Sigmoid colon (tissue), 4 donors: ENCODE data around the gene PTPRD.

Experiments used
- EP300 ChIP-seq, 4 donors: sonication (generic); formaldehyde crosslinking; IDR thresholded peaks; one replicate each; pipeline ENCODE4 v1.6.1; 2017; ENCODE audit warnings: antibody characterized with exemption in 4 of 4
- POLR2A ChIP-seq, 2 donors: fragments of 450-650 bp; IDR thresholded peaks; one replicate each; pipeline ENCODE4 v1.6.1; 2016; ENCODE audit warnings: antibody characterized with exemption in 2 of 2, mild to moderate bottlenecking in 2 of 2, moderate library complexity in 2 of 2

GRCh38 chr9:9283159-9283986 is 1329.4 kb downstream of the PTPRD start:
- no peak for TF ChIP-seq EP300 (IDR thresholded peaks at IDR 0.05)
- TF ChIP-seq POLR2A (IDR thresholded peaks at IDR 0.05) = no peak
